ENCODE measurements around the gene ZMAT5.

DNA sequence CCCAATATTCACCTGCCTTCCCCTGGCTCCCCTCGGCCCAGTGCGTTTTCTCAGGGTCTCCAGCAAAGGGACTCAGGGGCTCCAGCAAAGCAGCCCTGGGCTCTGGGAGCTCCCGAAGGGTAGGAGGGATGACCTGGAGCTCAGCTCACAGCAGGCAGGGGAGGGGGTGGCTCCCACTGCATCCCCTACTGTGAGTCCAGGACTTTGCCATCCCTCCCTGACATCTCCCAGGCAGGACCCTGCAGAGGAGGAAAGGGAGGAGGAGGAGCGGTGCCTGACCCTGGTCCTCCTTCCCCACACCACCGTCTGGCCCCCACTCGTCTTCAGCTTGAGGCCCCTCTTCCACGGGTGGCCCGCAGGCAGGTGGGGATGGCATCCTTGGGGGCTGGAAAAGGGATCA, 42.0 kb downstream of the ZMAT5 start:
- TF ChIP-seq, protein P1, sequence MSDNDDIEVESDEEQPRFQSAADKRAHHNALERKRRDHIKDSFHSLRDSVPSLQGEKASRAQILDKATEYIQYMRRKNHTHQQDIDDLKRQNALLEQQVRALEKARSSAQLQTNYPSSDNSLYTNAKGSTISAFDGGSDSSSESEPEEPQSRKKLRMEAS (IDR thresholded peaks at IDR 0.05) = no peak
- TF ChIP-seq YY1 (IDR thresholded peaks at IDR 0.05; ENCODE audit: low read depth) (no peak), ZBTB7A (IDR thresholded peaks at IDR 0.05; ENCODE audit: low read depth) (no peak)
- TF ChIP-seq, protein P2, sequence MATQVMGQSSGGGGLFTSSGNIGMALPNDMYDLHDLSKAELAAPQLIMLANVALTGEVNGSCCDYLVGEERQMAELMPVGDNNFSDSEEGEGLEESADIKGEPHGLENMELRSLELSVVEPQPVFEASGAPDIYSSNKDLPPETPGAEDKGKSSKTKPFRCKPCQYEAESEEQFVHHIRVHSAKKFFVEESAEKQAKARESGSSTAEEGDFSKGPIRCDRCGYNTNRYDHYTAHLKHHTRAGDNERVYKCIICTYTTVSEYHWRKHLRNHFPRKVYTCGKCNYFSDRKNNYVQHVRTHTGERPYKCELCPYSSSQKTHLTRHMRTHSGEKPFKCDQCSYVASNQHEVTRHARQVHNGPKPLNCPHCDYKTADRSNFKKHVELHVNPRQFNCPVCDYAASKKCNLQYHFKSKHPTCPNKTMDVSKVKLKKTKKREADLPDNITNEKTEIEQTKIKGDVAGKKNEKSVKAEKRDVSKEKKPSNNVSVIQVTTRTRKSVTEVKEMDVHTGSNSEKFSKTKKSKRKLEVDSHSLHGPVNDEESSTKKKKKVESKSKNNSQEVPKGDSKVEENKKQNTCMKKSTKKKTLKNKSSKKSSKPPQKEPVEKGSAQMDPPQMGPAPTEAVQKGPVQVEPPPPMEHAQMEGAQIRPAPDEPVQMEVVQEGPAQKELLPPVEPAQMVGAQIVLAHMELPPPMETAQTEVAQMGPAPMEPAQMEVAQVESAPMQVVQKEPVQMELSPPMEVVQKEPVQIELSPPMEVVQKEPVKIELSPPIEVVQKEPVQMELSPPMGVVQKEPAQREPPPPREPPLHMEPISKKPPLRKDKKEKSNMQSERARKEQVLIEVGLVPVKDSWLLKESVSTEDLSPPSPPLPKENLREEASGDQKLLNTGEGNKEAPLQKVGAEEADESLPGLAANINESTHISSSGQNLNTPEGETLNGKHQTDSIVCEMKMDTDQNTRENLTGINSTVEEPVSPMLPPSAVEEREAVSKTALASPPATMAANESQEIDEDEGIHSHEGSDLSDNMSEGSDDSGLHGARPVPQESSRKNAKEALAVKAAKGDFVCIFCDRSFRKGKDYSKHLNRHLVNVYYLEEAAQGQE (IDR thresholded peaks at IDR 0.05; ENCODE audit: low read depth) = no peak
- TF ChIP-seq, protein P3, sequence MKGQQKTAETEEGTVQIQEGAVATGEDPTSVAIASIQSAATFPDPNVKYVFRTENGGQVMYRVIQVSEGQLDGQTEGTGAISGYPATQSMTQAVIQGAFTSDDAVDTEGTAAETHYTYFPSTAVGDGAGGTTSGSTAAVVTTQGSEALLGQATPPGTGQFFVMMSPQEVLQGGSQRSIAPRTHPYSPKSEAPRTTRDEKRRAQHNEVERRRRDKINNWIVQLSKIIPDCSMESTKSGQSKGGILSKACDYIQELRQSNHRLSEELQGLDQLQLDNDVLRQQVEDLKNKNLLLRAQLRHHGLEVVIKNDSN (IDR thresholded peaks at IDR 0.05) = no peak
